ENCODE data around the gene CCDC73. TPM values are rescaled to one million over a fixed set of nuclear protein-coding genes. Genes with fewer than 3 reads are reported as not detected.

Gene CCDC73
- total RNA-seq: 0.19 TPM in 1 of 2 replicates, not detected in the other

DNA sequence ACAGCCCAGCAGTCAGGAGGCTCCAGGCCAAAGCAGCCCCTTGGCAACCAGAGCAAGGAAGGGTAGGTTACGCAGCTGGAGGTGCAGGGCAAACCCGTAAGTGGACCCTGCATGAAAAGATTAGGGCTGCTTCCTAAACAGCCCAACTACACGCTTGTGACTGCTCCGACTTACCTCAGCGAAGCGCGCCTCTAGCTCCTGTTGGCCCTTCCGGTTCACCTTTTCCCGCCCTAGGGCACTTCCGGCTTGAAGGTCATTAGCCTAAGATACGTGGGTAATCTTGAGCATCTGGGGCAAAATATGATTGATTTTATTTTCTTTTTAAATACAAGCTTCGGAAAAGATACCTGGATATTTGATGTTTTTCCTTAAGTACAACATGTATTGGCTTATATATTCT, at the start of gene CCDC73:
CCDC73 (minus strand) TSS at position 224 of the 400 bp plus-strand sequence. CDS start 34,419 bp downstream, outside the sequence.

DNA sequence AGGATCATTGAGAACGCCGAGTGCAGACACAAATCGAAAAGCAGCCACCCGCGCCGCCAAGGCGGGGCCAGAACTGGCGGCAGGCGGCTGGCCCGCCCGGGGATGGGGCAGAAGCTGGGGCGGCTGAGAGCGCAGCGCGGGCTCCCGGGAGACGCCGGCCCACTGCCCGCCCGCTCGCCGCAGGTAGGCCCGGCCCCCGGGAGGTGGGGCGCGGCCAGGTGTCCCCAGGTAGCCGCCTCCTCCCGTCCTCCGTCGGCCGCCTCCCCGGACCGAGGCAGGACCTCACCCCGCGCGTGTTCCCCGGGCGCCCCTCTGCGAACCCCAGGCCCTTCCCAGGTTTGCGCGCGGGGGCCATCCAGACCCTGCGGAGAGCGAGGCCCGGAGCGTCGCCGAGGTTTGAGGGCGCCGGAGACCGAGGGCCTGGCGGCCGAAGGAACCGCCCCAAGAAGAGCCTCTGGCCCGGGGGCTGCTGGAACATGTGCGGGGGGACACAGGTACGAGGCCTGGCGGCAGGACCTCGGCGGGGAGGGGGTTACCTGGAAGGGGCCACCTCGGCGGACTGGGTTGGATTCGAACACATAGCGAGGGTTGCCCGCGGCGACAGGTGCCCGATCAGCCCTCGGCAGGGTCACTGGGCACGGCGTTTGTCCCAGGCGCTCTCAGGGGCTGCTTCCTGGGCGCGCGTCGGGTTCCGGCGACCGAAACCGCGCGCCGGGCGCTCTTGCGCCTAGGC, 35.4 kb upstream of the CCDC73 start, which contains the start of gene PRRG4:
PRRG4 (plus strand) TSS at position 248 of the 733 bp plus-strand sequence. CDS start 603 bp downstream, outside the sequence.

DNA sequence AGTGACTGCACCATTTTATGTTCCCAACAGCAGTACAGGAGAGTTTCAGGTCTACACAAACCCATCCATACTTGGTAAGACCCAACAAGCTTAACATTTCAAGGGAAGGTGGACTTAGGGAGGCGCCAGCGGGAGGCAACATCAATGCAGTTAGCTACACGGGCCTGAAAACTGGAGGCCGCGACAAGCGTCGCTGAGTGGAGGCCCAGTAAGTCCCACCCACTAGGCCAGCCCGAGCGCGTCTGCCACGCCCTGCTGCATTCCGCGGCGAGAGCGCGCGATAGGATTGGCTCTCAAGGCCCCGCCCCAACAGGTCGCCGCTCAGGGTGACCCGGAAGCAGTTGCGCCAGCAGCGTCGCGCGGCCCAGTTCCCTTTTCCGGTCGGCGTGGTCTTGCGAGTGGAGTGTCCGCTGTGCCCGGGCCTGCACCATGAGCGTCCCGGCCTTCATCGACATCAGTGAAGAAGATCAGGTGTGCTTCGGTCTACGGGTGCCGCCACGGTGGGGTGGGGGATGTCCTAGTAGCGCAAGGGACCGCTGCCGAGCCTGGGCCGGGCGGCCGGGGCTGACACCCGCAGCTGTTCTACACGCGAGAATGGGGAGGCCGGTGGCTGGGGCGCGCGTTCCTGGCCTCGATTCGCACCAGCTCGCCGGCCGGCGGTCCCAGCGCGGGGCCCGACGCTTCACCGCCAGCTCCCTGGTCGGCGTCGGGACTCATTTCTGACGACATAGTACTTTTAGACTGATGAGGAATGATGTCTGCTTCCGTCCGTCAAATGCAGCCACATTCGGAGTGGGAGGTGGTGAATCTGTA, 210.8 kb downstream of the CCDC73 start, which contains the start of gene EIF3M:
EIF3M (plus strand) TSS at position 373 of the 813 bp plus-strand sequence; CDS start at position 430, 57 bp downstream.

Other genes with a start within 250 kb of the CCDC73 start
- 544 and 577 TPM in 2 replicates for gene EIF3M, start 210.8 kb downstream of the CCDC73 start, total RNA-seq
- 18.5 and 25.5 TPM in 2 replicates for gene PRRG4, start 35.3 kb upstream of the CCDC73 start, total RNA-seq
- 13.9 and 17.1 TPM in 2 replicates for gene QSER1, start 98.1 kb upstream of the CCDC73 start, total RNA-seq
- gene DEPDC7, start 221.2 kb upstream of the CCDC73 start, total RNA-seq: 2.1 and 6.1 TPM in 2 replicates
- 11.2 and 14.3 TPM in 2 replicates for gene TCP11L1, start 244.9 kb upstream of the CCDC73 start, total RNA-seq